Activated T-cell treated with anti-CD3 and anti-CD28 coated beads, Interleukin-2, amount 50 U/mL, for 72 hours (primary cell): ENCODE data around the gene COX19. TPM values are rescaled to one million over a fixed set of nuclear protein-coding genes. Genes with fewer than 3 reads are reported as not detected.
"Not testable (repeated sequence)": the region's sequence is repeated elsewhere in the genome, so short reads cannot be mapped to it uniquely, and the experiment has no call there.

Experiments used
- ATAC-seq, 2 donors: fragments of 150-1000 bp; cut with Tn5 transposase; replicated peaks in 1 of 2; 2 replicates each; pipeline ENCODE4 v1.10.0; 2021; ENCODE audit warnings: moderate library complexity in 2 of 2, mild to moderate bottlenecking in 1 of 2
- DNase-seq, 2 donors: peaks; one replicate each; pipeline ENCODE4 v3.0.0; 2021 to 2022; ENCODE audit warnings: mixed read lengths in 1 of 2
- H3K27ac Mint-ChIP-seq: one replicate; pipeline ENCODE4 v1.8.0; 2022; ENCODE audit warnings: mild to moderate bottlenecking, moderate library complexity, mixed read lengths
- H3K27me3 Mint-ChIP-seq: one replicate; pipeline ENCODE4 v1.8.0; 2022; ENCODE audit warnings: low read depth, mixed read lengths
- H3K36me3 Mint-ChIP-seq, 2 donors: one replicate each; pipeline ENCODE4 v1.8.0; 2022; ENCODE audit warnings: mixed read lengths in 2 of 2, mild to moderate bottlenecking in 1 of 2; ENCODE audit not compliant: insufficient read depth in 2 of 2
- H3K4me1 Mint-ChIP-seq: one replicate; pipeline ENCODE4 v1.8.0; 2022; ENCODE audit warnings: low read depth, mixed read lengths
- H3K4me3 Mint-ChIP-seq, 2 donors: one replicate each; pipeline ENCODE4 v1.8.0; 2022; ENCODE audit warnings: mild to moderate bottlenecking in 2 of 2, mixed read lengths in 2 of 2, moderate library complexity in 2 of 2
- H3K9me3 Mint-ChIP-seq, 2 donors: one replicate each; pipeline ENCODE4 v1.8.0; 2022; ENCODE audit warnings: mixed read lengths in 2 of 2
- total RNA-seq, 2 donors: library from RNA; stranded (reverse); gene quantifications; one replicate each; pipeline ENCODE4 v1.2.3, GENCODE V29; 2022

The COX19 gene
- total RNA-seq, 2 donors from 2014 or later, result 20.8 to 28.4 TPM

DNA sequence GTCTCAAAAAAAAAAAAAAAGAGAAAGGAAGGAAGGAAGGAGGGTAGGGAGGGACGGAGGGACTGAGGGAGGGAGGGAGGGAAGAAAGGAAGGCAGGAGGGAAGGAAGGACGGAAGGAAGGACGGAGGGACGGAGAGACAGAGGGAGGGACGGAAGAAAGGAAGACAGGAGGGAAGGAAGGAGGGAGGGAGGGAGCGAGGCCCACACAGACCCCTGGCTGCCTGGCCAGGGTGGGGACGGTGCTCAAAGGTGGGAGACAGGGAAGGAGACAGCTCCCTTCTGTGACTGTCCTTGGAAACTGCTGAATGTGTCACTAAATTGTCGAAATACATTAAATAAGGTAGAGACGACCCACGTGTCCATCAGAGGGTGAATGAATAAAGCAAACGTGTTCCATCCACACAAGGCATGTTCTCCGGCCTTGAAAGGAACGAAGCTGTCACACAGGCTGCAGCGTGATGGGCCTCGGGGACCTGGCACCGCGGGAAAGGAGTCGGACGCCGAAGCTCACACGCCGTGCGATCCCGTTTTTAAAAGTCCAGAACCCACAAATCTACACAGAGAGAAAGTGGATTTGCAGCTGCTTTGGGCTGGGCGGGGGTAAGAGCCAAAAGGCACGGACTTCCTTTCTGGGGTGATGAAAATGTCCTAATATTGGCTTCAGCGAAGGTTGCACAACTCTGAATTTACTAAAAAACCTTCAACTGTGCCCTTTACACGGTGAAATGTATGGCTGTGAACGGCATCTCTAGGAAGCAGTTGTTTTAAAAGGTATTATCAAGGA, 44.2 kb downstream of the COX19 start:
- H3K27ac Mint-ChIP-seq, result no peak overlapping the region
- no peak for ATAC-seq
- no peaks in the 10 kb centered on the region for H3K9me3 Mint-ChIP-seq
- peaks cover 2 to 3% of the 10 kb centered on the region in 2 donors for H3K36me3 Mint-ChIP-seq
- H3K27me3 Mint-ChIP-seq, result no peaks in the 10 kb centered on the region
- peaks cover 34% of the 10 kb centered on the region for H3K4me1 Mint-ChIP-seq
- DNase-seq, result peak in 1 of 2 donors; percentile 0
- H3K4me3 Mint-ChIP-seq, result no peak overlapping the region

DNA sequence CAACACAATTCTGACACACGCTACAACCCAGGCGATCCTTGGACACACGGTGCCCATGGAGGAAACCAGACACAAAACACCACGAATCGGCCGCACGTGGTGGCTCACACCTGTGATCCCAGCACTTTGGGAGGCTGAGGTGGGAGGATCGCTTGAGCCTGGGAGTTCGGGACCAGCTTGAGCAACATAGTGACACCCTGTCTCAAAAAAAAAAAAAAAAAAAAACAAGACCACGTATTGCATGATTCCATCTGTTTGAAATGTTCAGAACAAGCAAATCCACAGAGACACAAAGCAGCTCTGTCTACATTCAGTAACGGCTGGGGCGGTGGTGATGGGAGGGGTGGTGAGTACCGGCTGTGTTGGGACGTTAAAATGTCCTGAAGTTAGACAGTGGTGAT, 46.0 kb downstream of the COX19 start:
- Mint-ChIP-seq H3K4me3 (no peak overlapping the region), H3K27ac (no peak overlapping the region), H3K27me3 (no peaks in the 10 kb centered on the region), H3K4me1 (peaks cover 36% of the 10 kb centered on the region), H3K9me3 (no peaks in the 10 kb centered on the region), H3K36me3 (peaks cover 2 to 3% of the 10 kb centered on the region in 2 donors)
- DNase-seq (peak in 1 of 2 donors; percentile 0), ATAC-seq (no peak)

DNA sequence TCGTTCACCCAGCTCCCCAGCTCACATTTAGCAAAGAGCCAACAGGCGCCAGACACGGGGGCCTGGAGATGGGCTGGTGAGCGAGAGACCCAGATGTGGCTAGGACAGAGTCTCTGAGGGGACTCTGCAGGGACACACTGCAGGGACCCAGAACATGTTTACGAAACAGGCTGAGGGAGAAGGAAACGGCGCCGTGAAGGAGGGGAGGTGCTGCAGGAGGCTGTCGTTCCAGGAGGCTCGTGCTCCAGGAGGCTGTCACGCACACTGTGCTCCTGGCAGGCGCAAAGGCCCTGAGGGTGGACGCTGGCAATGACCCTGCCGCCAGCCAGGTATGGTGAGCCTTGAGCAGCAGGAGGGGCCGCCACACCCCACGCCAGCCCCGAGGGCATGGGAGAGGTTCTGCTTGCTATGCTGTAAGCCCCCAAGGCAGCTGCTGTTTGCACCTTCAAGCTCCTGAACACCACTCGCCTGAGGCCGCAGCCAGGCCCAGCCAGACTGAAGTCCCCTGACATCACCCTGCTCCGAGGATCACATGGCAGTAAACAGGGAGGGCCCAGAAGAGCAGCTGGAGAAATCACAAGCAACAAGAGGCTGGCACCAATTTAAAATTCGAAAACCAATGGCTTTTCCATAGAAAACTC, 48.2 kb downstream of the COX19 start:
- Mint-ChIP-seq H3K4me1 (peaks cover 53% of the 10 kb centered on the region), H3K4me3 (no peak overlapping the region), H3K9me3 (no peaks in the 10 kb centered on the region), H3K27ac (no peak overlapping the region), H3K36me3 (peaks cover 2 to 3% of the 10 kb centered on the region in 2 donors), H3K27me3 (no peaks in the 10 kb centered on the region)
- DNase-seq (peak in 1 of 2 donors; percentile 3), ATAC-seq (no peak)

DNA sequence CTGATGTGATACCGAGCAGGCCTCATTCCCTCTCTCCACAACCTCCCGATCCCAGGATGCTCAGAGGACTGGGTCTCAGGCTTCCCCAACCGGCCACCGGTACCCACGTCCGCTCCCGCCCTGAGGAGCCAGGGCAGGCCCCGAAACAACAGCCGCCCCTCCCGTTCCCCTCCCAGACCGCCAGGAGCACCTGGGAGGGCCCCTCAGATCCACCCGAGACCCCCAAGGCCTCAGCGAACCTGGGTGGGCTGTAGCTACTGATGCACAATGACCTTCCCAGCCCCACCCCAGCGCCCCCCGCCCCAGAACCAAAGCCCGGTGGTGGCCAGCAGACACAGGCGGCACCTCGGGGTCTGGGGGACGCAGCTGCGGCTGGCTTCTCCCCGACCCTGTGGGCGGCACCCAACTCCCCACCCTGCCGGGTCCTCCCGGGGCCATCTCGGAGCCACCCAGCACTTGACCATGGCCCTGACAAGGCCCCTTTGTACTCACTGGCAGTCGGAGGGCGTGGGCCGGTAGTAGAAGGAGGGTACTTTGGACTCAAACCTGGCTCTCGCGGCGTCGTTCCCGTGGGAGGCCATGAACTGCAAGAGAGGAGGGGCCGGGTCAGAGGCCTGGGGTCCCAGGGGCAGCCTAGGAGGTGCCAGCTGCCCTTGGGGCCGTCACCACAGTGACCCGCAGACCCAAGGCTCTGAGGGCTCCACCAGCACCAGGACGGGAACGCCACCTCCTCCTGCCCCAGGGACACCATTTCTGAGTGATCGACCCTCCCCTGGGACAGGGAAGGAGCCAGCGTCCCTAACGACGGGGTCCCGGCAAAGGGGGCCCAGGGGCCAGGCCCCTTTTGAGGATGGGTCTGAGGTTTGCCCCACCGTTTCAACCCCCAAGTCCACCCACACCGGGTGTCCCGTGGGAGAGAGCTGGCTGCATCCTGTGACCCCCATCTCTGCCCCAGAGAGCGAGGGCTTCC, 49.0 kb downstream of the COX19 start:
- H3K27me3 Mint-ChIP-seq, result no peaks in the 10 kb centered on the region
- no peak overlapping the region for H3K4me3 Mint-ChIP-seq
- H3K27ac Mint-ChIP-seq, result no peak overlapping the region
- H3K36me3 Mint-ChIP-seq, result peaks cover 2 to 3% of the 10 kb centered on the region in 2 donors
- ATAC-seq (no peak), DNase-seq (peak in 1 of 2 donors; percentile 1)
- peaks cover 57% of the 10 kb centered on the region for H3K4me1 Mint-ChIP-seq
- H3K9me3 Mint-ChIP-seq, result no peaks in the 10 kb centered on the region

DNA sequence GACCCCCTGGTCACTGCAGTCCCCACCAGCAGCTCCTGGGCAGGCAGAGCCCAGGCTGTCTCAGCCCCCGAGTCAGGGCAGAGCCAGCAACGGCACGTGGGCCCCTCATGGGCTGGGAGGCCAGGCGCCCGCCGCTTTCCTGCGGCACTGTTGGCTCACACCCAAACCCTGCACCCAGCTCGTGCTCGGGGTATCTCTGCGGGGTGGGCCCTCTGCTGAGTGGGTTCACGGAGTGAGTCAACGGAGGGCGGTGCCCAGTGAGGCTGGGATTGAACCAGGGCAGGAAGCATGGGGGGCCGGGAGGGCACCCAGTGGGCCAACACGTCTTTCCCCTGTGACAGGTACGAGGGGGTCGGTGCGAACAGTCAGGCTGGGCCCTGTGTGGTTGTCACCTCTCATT, 49.7 kb downstream of the COX19 start:
- H3K36me3 Mint-ChIP-seq, result peaks cover 0 to 3% of the 10 kb centered on the region in 2 donors
- no peaks in the 10 kb centered on the region for H3K27me3 Mint-ChIP-seq
- H3K27ac Mint-ChIP-seq, result peak overlapping the region; percentile 24
- peak overlapping the region in 1 of 2 donors; percentile 37 for H3K4me3 Mint-ChIP-seq
- ATAC-seq, result peak; percentile 25 to 26
- H3K9me3 Mint-ChIP-seq, result no peaks in the 10 kb centered on the region
- peak; percentile 69 to 76 for DNase-seq
- peaks cover 63% of the 10 kb centered on the region for H3K4me1 Mint-ChIP-seq

DNA sequence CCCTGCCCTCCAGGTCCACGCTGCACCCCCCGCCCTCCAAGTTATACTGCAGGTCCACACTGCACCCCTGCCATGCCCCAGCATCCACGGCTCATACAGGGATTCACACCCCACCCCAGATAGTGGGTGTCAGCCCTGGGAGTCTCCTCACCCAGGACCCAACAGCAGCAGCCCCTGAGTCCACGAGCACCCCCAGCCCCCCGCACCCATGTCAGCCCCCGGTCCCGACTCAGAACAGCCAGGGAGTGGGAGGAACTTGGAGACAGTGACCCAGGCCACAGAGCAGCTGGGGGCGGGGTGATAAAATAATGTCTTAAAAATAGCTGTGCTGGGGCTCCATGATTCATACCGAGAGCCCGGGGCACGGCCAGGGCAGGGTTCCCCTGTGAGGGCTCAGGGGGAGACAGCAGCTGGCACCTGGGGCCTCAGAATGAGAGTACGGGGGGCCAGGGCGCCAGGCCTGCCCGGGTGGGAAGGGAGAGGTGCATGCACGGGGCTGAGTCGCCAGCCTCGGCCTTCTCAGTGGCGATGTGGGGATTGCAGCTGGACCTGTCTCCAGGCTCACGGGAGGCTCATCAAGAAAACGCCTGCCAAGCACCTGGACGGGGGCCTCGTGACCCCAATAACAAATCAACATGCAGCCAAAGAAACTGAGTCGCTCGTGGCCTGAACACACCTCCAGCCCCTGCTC, 50.7 kb downstream of the COX19 start:
- Mint-ChIP-seq H3K9me3 (no peaks in the 10 kb centered on the region), H3K4me1 (peaks cover 57% of the 10 kb centered on the region)
- DNase-seq, result peak; percentile 75 to 76

DNA sequence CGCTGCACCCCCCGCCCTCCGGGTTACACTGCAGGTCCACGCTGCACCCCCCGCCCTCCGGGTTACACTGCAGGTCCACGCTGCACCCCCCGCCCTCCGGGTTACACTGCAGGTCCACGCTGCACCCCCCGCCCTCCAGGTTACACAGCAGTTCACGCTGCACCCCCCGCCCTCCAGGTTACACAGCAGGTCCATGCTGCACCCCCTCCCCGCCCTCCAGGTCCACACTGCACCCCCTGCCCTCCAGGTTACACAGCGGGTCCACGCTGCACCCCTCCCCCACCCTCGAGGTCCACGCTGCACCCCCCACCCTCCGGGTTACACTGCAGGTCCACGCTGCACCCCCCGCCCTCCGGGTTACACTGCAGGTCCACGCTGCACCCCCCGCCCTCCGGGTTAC, 51.3 kb downstream of the COX19 start:
- peak in 1 of 2 donors; percentile 4 for DNase-seq
- H3K4me1 Mint-ChIP-seq, result peaks cover 56% of the 10 kb centered on the region
- not testable (repeated sequence) for H3K36me3 Mint-ChIP-seq, ATAC-seq, H3K9me3 Mint-ChIP-seq, H3K27me3 Mint-ChIP-seq, H3K27ac Mint-ChIP-seq, H3K4me3 Mint-ChIP-seq

More for the DNA sequence above, 50.7 kb downstream of the COX19 start:
- peak overlapping the region; percentile 61 to 79 for H3K4me3 Mint-ChIP-seq
- ATAC-seq, result peak; percentile 46 to 48
- no peaks in the 10 kb centered on the region for H3K36me3 Mint-ChIP-seq
- no peak overlapping the region for H3K27ac Mint-ChIP-seq
- H3K27me3 Mint-ChIP-seq, result no peaks in the 10 kb centered on the region

DNA sequence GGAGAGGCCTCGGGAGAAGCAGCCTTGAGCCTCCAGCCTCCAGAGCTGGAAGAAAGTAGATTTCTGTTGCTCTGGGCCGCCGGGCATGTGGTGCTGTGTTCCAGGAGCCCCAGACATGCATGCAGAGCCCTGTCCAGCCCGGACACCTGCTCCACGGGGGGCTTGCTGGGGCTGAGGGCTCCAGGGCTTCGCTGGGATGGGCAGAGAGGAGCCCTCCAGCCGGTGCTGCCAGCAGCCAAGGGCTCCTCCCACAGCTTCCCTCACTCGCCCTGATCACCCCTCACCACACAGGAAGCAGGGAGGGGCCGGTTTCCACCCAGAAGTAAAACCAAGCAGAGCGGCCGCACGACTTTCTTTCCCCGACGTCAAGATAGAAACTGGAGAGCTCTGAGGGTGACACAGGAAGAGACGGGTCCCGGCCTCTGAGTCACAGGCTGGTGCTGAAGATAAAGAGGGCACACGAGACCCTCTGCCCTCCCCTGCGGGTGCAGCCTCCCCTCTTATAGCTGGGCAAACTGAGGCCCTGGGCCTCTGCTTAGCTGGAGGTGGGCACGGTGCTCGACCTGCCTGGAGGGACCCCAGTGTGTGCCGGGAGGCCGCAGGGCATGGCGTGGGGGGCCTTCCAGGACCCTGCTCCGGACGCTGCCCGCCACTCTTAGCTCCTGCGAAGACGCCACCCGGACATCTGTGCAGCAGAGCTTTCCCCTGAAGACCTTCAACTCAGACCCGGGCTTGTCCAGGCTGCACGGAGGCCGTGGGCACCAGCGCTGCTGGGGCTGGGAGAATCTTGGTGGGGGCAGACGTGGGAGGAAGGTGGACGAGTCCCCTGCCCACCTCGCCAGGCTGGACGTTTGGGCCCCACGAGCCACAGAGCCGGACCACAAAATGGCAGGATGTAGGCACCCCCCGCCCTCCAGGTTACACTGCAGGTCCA, 52.0 kb downstream of the COX19 start:
- Mint-ChIP-seq H3K36me3 (peaks cover 2% of the 10 kb centered on the region in 2 donors), H3K9me3 (no peaks in the 10 kb centered on the region), H3K4me1 (peaks cover 49% of the 10 kb centered on the region), H3K27me3 (no peaks in the 10 kb centered on the region), H3K27ac (peak overlapping the region; percentile 25), H3K4me3 (peak overlapping the region; percentile 60 to 84)
- ATAC-seq (peak; percentile 86 to 89), DNase-seq (peak; percentile 92 to 95)

DNA sequence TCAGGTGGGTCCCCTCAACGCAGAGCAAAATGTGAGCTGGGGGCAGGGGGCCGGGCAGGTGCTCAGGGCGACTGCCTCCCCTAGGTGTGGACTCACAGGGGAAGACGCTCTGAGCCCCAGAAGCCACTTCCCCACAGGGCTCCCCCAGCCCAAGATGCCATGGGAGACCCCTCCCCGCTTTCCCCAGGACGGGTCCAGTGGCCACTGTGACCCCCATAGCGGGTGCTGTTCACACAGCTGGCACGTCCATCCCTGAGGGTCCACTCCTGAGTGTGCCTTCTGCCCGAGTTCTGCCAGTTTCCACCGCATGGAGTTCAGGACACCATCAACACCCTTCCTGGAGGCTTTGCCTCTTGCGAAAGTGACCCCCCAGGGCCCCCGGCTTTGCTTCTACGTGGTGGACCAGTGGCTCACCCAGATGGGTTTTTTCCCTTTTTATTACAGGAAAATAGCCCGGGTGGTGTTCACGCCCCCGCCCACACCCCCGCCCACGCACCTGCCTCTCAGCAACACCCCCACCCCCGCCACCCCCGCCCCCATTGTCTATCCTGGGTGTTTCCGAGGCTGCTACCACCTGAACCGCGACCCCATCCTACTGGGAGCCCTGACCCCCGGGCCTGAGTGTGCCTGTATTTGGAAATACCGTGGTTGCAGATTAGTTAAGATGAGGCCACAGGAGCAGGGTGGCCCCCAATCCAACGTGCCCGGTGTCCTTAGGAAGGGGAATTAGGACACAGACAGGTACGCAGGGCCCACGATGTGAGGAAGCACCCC, 52.8 kb downstream of the COX19 start:
- peak; percentile 2 to 5 for ATAC-seq
- peaks cover 2% of the 10 kb centered on the region in 2 donors for H3K36me3 Mint-ChIP-seq
- H3K27ac Mint-ChIP-seq, result peak overlapping the region; percentile 25
- no peaks in the 10 kb centered on the region for H3K9me3 Mint-ChIP-seq
- DNase-seq, result peak in 1 of 2 donors; percentile 21
- H3K27me3 Mint-ChIP-seq, result no peaks in the 10 kb centered on the region
- peaks cover 44% of the 10 kb centered on the region for H3K4me1 Mint-ChIP-seq
- peak overlapping the region; percentile 60 to 84 for H3K4me3 Mint-ChIP-seq

DNA sequence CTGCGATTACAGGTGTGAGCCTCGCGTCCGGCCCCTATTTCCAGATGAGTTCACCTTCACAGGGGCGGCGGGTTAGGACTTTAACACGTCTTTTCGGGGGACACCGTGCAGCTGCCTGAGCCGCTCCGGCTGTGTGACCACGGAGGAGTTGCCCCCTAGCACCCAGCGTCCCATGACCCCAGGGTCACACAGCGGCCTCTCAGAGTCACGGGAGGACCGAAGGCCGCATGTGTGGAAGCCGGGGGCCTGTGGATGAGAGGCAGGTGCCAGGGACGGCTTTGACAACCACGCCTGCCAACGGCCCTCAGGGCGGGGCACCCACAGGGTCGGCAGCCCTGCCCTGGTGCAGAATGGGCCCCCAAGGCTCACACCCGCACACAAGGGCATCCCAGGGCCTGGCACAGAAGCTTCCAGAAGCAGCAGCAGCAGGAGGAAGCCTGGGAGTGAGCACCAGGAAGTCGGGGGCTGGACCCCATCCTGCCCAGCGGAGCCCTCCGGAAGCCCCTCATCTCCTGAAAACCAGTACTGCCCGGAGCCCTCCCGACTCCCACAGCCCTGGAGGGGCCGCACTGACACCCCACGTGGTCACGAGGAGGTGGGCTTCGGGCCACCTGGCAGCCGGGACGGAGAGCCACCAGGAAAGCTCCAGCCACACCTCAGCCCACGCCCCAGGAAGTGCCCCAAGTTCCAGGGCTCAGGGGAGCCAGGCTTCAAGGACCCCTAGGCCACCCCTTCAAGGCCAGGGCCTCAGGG, 53.6 kb downstream of the COX19 start:
- H3K27me3 Mint-ChIP-seq, result no peaks in the 10 kb centered on the region
- peaks cover 2% of the 10 kb centered on the region in 2 donors for H3K36me3 Mint-ChIP-seq
- ATAC-seq (no peak), DNase-seq (peak in 1 of 2 donors; percentile 5)
- H3K4me3 Mint-ChIP-seq, result peak overlapping the region; percentile 60 to 84
- no peak overlapping the region for H3K27ac Mint-ChIP-seq
- no peaks in the 10 kb centered on the region for H3K9me3 Mint-ChIP-seq
- H3K4me1 Mint-ChIP-seq, result peaks cover 44% of the 10 kb centered on the region
